Heart left ventricle (tissue), 16 donors: ENCODE results near the gene DMXL2. TPM values are rescaled to one million over a fixed set of nuclear protein-coding genes. Genes with fewer than 3 reads are reported as not detected.

ENCODE experiments used
- ATAC-seq, 4 donors: fragments of 200-7000 bp; cut with Tn5 transposase; one replicate each; pipeline ENCODE4 v1.9.1; 2020 to 2022; ENCODE audit warnings: moderate library complexity in 4 of 4, mild to moderate bottlenecking in 3 of 4, moderate number of reproducible peaks in 1 of 4
- DNase-seq, 5 donors: peaks; one replicate each; pipeline ENCODE4 v3.0.0-alpha.2; 2020
- H3K27ac ChIP-seq, 12 donors: fragments of 200-600 bp; sonication (generic) in 4 of 12; one replicate each; pipeline versions ENCODE4 v1.5.0 to v1.8.0; 2016 to 2022; ENCODE audit warnings: mild to moderate bottlenecking in 2 of 12
- H3K27me3 ChIP-seq, 9 donors: fragments of 200-600 bp; sonication (generic) in 2 of 9; one replicate each; pipeline versions ENCODE4 v1.5.1 to v1.8.0; 2016 to 2022; ENCODE audit warnings: mild to moderate bottlenecking in 3 of 9
- H3K36me3 ChIP-seq, 9 donors: fragments of 200-600 bp; sonication (generic) in 2 of 9; one replicate each; pipeline versions ENCODE4 v1.5.0 to v1.8.0; 2018 to 2022; ENCODE audit warnings: mild to moderate bottlenecking in 2 of 9
- H3K4me1 ChIP-seq, 12 donors: fragments of 200-600 bp; sonication (generic) in 4 of 12; one replicate each; pipeline versions ENCODE4 v1.5.0 to v1.8.0; 2016 to 2022; ENCODE audit warnings: mild to moderate bottlenecking in 3 of 12
- H3K4me3 ChIP-seq, 12 donors: fragments of 200-600 bp; sonication (generic) in 4 of 12; one replicate each; pipeline versions ENCODE4 v1.5.0 to v1.8.0; 2017 to 2022; ENCODE audit warnings: mild to moderate bottlenecking in 9 of 12, moderate library complexity in 4 of 12
- H3K9me3 ChIP-seq, 12 donors: fragments of 200-600 bp; sonication (generic) in 4 of 12; one replicate each; pipeline versions ENCODE4 v1.5.0 to v1.8.0; 2016 to 2022; ENCODE audit warnings: mild to moderate bottlenecking in 1 of 12
- POLR2A ChIP-seq, 2 donors: fragments of 450-650 bp; IDR thresholded peaks; one replicate each; pipeline ENCODE4 v1.6.1; 2017; ENCODE audit warnings: antibody characterized with exemption in 2 of 2, mild to moderate bottlenecking in 2 of 2, moderate library complexity in 2 of 2
- WGBS, 4 donors: extraction: QIAGEN DNeasy Blood & Tissue Kit in 2 of 4; methylation state at CpG; one replicate each; pipeline versions ENCODE4 v1.1.5 to v1.1.7; 2013 to 2018; 5-methylcytosine and 5-hydroxymethylcytosine counted together
- intact Hi-C, 10 donors: fragments of 100-400 bp; cut with DNase I; formaldehyde crosslinking; loops; one replicate each; pipeline versions ENCODE4 v1.11.1 to v1.14.2; 2022
- polyA plus RNA-seq, 2 donors: library from polyadenylated mRNA; stranded (reverse); fragments of 200-250 nt; gene quantifications; one replicate each; pipeline ENCODE4 v1.2.3, GENCODE V29; 2013
- total RNA-seq, 9 donors: library from RNA; depleted of rRNA in 2 of 9; stranded (reverse); fragments of >200 nt in 2 of 9; fragmentation: NEBNext Ultra II Directional in 3 of 9; extraction: Animal tissue kit (Norgen Biotek cat#: 25700) in 3 of 9; gene quantifications; one replicate each; pipeline versions ENCODE4 v1.1.0 to v1.2.4, GENCODE V29; 2016 to 2023
- TF ChIP-seq, protein P1 (sequence below), 12 donors: fragments of 200-600 bp; sonication (generic) in 4 of 12; IDR thresholded peaks; one replicate each; pipeline versions ENCODE4 v1.5.0 to v1.8.0; 2018 to 2022; ENCODE audit warnings: antibody characterized with exemption in 12 of 12, mild to moderate bottlenecking in 5 of 12
- donor health status: ischemic (EF 13 %, LVEDD 7.1; RV severe dilation, severe dysfunction).
- donor health status: healthy with polysubstance abuse.
- donor health status: DM: no; HTN: yes; CAD: no.
- donor health status: DM: no; HTN: no; CAD: no.
- donor health status: ischemic (EF 25% LVEDD 6.9; RV normal size, moderate dysfunction).
- donor health status: ischemic (EF 25% LVEDD 5.7; RV mildly dilated, moderate dysfunction).
- donor health status: healthy.
- donor health status: DM: yes; HTN: yes; CAD: no.
- donor health status: ischemic (EF 35%, LVEDD 5.7; RV mildly dilated, moderate dysfunction).
- donor health status: nonischemic (EF 11% LVEDD 7.7; RV severe dilation, severe dysfunction).
- donor health status: DM: yes; HTN: yes; CAD: no.
- donor health status: PGD.
- donor health status: ischemic (EF 29% LVEDD 5.4; RV normal size, mild dysfunction).
- donor health status: nonischemic (EF 23%, LVEDD 6.1; RV moderate dilation, normal function).

Gene DMXL2
- total and polyA plus RNA-seq, 11 donors: 4.5 to 33.5 (median 7.7) TPM

DNA sequence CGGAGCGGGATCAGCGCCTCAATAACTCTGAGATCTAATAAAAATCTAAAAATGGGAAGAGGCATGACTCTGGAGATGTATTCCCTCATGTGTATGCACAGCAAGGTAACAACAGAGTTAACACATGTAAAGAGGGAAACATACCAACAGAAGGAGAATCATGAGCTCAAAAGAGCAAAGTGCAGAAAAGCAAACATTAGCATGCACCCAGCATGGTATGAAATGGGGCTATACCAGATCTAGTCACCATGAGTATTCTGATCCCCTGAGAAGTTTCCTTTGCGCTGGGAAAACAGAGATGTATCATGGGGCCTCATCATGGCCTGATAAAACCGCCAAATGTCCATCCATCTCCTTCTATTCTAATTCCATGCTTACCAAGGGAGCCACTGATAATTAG lies 152.1 kb downstream of the DMXL2 start:
- Histone ChIP-seq H3K27ac (no peak overlapping the region), H3K9me3 (no peaks in the 10 kb centered on the region), H3K36me3 (peaks cover 0 to 59% (median 30%) of the 10 kb centered on the region in 9 donors), H3K4me1 (no peaks in the 10 kb centered on the region), H3K27me3 (no peaks in the 10 kb centered on the region), H3K4me3 (no peak overlapping the region)
- WGBS, 4 donors: 88 to 98% (median 97%) methylated on average over 5 of the region's 5 CpGs
- intact Hi-C loops: no loop called here
- TF ChIP-seq POLR2A (IDR thresholded peaks at IDR 0.05): no peak
- TF ChIP-seq, protein P1, sequence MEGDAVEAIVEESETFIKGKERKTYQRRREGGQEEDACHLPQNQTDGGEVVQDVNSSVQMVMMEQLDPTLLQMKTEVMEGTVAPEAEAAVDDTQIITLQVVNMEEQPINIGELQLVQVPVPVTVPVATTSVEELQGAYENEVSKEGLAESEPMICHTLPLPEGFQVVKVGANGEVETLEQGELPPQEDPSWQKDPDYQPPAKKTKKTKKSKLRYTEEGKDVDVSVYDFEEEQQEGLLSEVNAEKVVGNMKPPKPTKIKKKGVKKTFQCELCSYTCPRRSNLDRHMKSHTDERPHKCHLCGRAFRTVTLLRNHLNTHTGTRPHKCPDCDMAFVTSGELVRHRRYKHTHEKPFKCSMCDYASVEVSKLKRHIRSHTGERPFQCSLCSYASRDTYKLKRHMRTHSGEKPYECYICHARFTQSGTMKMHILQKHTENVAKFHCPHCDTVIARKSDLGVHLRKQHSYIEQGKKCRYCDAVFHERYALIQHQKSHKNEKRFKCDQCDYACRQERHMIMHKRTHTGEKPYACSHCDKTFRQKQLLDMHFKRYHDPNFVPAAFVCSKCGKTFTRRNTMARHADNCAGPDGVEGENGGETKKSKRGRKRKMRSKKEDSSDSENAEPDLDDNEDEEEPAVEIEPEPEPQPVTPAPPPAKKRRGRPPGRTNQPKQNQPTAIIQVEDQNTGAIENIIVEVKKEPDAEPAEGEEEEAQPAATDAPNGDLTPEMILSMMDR (IDR thresholded peaks at IDR 0.05): no peak
- no peak for ATAC-seq
- DNase-seq: no peak

DNA sequence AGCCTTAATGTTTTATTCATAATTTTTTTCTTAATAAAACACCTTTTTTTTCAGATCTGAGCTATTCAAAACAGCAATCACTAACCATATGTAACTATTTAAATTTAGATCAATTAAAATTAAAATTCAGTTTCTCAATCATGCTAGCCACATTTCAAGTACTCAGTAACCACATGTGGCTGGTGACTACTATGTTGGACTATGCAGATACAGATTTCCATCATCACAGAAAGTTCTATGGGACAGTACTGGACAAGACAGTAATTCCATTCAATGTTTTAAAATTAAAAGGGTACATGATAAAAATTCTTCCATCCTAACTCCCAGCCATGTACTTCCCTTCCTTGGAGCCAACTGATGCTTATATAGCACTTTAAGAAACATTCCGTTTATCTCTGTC lies 161.8 kb downstream of the DMXL2 start:
- TF ChIP-seq, protein P1 (IDR thresholded peaks at IDR 0.05): no peak
- no peak for TF ChIP-seq POLR2A (IDR thresholded peaks at IDR 0.05)
- intact Hi-C loops: no loop called here
- Histone ChIP-seq H3K27ac (no peak overlapping the region), H3K4me1 (no peaks in the 10 kb centered on the region), H3K9me3 (no peaks in the 10 kb centered on the region), H3K4me3 (no peak overlapping the region), H3K27me3 (no peaks in the 10 kb centered on the region), H3K36me3 (peaks cover 0 to 84% (median 52%) of the 10 kb centered on the region in 9 donors)
- WGBS, 4 donors: 84 to 97% (median 92%) methylated on average over 1 of the region's 1 CpG
- DNase-seq (no peak), ATAC-seq (no peak)

DNA sequence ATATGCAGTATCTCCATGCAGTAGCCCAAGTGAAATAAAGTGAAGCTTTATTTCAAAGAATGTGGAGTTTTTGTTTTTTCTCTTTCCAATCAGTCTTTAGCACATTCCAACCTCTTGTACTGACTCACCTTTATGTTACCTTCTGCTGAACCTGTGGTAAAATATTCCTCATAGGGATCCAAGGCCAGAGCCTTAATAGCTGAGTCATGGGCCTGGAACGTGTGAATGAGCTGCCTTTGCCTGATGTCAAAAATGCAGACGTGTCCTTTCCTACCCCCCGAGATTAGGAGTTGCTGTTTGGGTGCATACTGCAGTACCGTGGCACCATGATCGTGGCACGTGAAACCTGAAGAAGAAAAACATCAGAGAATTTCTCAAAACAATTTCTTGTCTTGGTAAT lies 172.6 kb downstream of the DMXL2 start:
- Histone ChIP-seq H3K27me3 (no peaks in the 10 kb centered on the region), H3K4me1 (no peaks in the 10 kb centered on the region), H3K36me3 (peaks cover 0 to 80% (median 41%) of the 10 kb centered on the region in 9 donors), H3K4me3 (no peak overlapping the region), H3K27ac (no peak overlapping the region), H3K9me3 (peaks cover 0 to 4% (median 0%) of the 10 kb centered on the region in 12 donors)
- TF ChIP-seq POLR2A (IDR thresholded peaks at IDR 0.05): no peak
- TF ChIP-seq, protein P1 (IDR thresholded peaks at IDR 0.05): no peak
- intact Hi-C loops: no loop called here
- WGBS, 4 donors: 71 to 80% (median 76%) methylated on average over 6 of the region's 6 CpGs
- ATAC-seq: peak in 1 of 4 donors; percentile 46
- no peak for DNase-seq

DNA sequence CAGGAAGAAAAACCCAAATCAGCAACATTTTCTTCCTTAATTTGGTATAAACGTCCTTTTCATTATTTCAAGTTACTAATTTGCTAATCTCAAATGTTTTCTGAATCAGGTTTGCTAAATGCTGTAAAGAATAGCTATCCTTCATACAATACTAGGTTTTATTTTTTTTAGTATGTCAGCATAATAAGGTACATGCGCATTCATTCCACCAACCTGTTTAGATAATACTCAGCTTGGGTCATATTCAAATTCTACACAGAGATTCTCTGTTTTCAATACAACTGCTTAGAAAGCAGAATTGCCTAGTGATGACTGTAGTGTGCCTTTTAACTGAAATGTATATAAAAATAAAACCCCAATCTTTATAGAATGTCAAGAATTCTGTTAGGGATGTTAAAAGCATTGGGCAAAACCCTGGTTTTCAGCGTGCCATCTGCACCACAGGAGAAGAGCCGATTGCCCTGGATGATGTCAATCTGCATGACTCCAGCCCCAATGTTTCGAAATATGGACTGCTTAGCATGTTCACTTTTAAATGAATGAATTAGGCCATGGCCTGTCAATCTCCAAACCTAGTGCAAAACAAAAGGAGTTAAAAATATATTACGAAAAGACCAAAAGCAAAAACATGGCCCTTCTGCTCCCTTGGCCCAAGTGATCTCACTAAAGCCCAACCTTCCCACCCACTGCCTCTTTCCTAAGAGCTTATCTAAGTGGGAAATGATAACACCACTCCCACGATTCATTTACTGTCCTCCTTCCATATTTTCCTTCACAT lies 173.8 kb downstream of the DMXL2 start:
- intact Hi-C loops: no loop called here
- TF ChIP-seq POLR2A (IDR thresholded peaks at IDR 0.05): no peak
- TF ChIP-seq, protein P1 (IDR thresholded peaks at IDR 0.05): no peak
- Histone ChIP-seq H3K27ac (no peak overlapping the region), H3K27me3 (no peaks in the 10 kb centered on the region), H3K4me3 (no peak overlapping the region), H3K36me3 (peaks cover 0 to 68% (median 36%) of the 10 kb centered on the region in 9 donors), H3K4me1 (no peaks in the 10 kb centered on the region), H3K9me3 (peaks cover 0 to 4% (median 0%) of the 10 kb centered on the region in 12 donors)
- ATAC-seq (no peak), DNase-seq (no peak)
- WGBS, 4 donors: 77 to 84% (median 80%) methylated on average over 7 of the region's 7 CpGs
